Muscle of leg (tissue), 11 donors: ENCODE results near the gene LGALS7B. TPM values are rescaled to one million over a fixed set of nuclear protein-coding genes. Genes with fewer than 3 reads are reported as not detected.
"Not testable (repeated sequence)": the region's sequence is repeated elsewhere in the genome, so short reads cannot be mapped to it uniquely, and the experiment has no call there.

Experiments used
- DNase-seq: peaks from one replicate; pipeline ENCODE4 v3.0.0; 2013
- H3K27ac ChIP-seq: one replicate; pipeline ENCODE4 v1.5.1; 2013; ENCODE audit warnings: mild to moderate bottlenecking, low read length, control low read depth
- H3K27me3 ChIP-seq: one replicate; pipeline ENCODE4 v1.6.1; 2013; ENCODE audit warnings: low read length; ENCODE audit not compliant: control insufficient read depth, insufficient read depth
- H3K36me3 ChIP-seq: one replicate; pipeline ENCODE4 v1.6.1; 2013; ENCODE audit warnings: low read length; ENCODE audit not compliant: control insufficient read depth, insufficient read depth
- H3K4me1 ChIP-seq: one replicate; pipeline ENCODE4 v1.6.1; 2013; ENCODE audit warnings: low read length; ENCODE audit not compliant: control insufficient read depth, insufficient read depth
- H3K4me3 ChIP-seq: one replicate; pipeline ENCODE4 v1.5.1; 2013; ENCODE audit warnings: low read length, control low read depth
- H3K9me3 ChIP-seq: replicated peaks from 2 replicates; pipeline ENCODE4 v1.6.1; 2013; ENCODE audit warnings: low read depth, low read length; ENCODE audit not compliant: control insufficient read depth
- WGBS: methylation state at CpG from one replicate; pipeline ENCODE4 v1.1.5; 2013; ENCODE audit warnings: missing lambda C conversion rate; ENCODE audit not compliant: insufficient coverage; 5-methylcytosine and 5-hydroxymethylcytosine counted together
- polyA plus RNA-seq, 8 donors: library from polyadenylated mRNA; unstranded; fragments of 120-200 nt; gene quantifications; one replicate each; pipeline versions ENCODE4 v1.2.1 to v1.2.3, GENCODE V29; 2013; ENCODE audit warnings: inconsistent platforms in 1 of 8, low replicate concordance in 1 of 8; ENCODE audit not compliant: insufficient read length in 8 of 8, insufficient read depth in 1 of 8
- total RNA-seq: library from RNA; stranded (reverse); fragments of 120-200 nt; gene quantifications from one replicate; pipeline ENCODE4 v1.2.4, GENCODE V29; 2013

LGALS7B gene
- total and polyA plus RNA-seq, 9 donors, result 0.45 to 44.5 (median 1.2) TPM; not detected in 1

- Histone ChIP-seq H3K4me1 (peaks cover 10% of the 10 kb centered on the region), H3K4me3 (no peak overlapping the region), H3K36me3 (peaks cover 35% of the 10 kb centered on the region), H3K9me3 (no peaks in the 10 kb centered on the region), H3K27me3 (no peaks in the 10 kb centered on the region), H3K27ac (peak overlapping the region; percentile 16)
- WGBS, result 77% methylated on average over 10 of the region's 13 CpGs
- DNase-seq, result peak; percentile 27
Observed at GRCh38 chr19:38819231-38819920, 30.4 kb downstream of the LGALS7B start.

GRCh38 chr19:38821230-38821825 is 32.3 kb downstream of the LGALS7B start:
- H3K4me3 ChIP-seq, H3K4me1 ChIP-seq, H3K27me3 ChIP-seq, DNase-seq, H3K27ac ChIP-seq, H3K9me3 ChIP-seq: not testable (repeated sequence)
- H3K36me3 ChIP-seq, result peaks cover 28% of the 10 kb centered on the region
- 97% methylated on average over 28 of the region's 29 CpGs for WGBS

GRCh38 chr19:38825936-38826335 is 36.9 kb downstream of the LGALS7B start:
- H3K4me3 ChIP-seq, H3K9me3 ChIP-seq, H3K4me1 ChIP-seq, H3K27ac ChIP-seq, DNase-seq, H3K27me3 ChIP-seq: not testable (repeated sequence)
- 89% methylated on average over 5 of the region's 7 CpGs for WGBS
- H3K36me3 ChIP-seq, result peaks cover 29% of the 10 kb centered on the region

GRCh38 chr19:38826856-38827551 is 38.0 kb downstream of the LGALS7B start:
- H3K4me3 ChIP-seq, result no peak overlapping the region
- H3K36me3 ChIP-seq, result peaks cover 29% of the 10 kb centered on the region
- DNase-seq, result no peak
- no peaks in the 10 kb centered on the region for H3K27me3 ChIP-seq
- H3K9me3 ChIP-seq, result no peaks in the 10 kb centered on the region
- no peak overlapping the region for H3K27ac ChIP-seq
- H3K4me1 ChIP-seq, result peaks cover 8% of the 10 kb centered on the region
- WGBS, result 77% methylated on average over 3 of the region's 6 CpGs

GRCh38 chr19:38829203-38829602 is 40.2 kb downstream of the LGALS7B start:
- H3K27me3 ChIP-seq, H3K27ac ChIP-seq, H3K9me3 ChIP-seq, H3K4me3 ChIP-seq, DNase-seq: not testable (repeated sequence)
- no CpG with 5 or more reads among the region's 7 CpGs for WGBS
- peaks cover 29% of the 10 kb centered on the region for H3K36me3 ChIP-seq
- H3K4me1 ChIP-seq, result peaks cover 16% of the 10 kb centered on the region

GRCh38 chr19:38830039-38830733 is 41.2 kb downstream of the LGALS7B start:
- DNase-seq, result no peak
- Histone ChIP-seq H3K27ac (no peak overlapping the region), H3K36me3 (peaks cover 27% of the 10 kb centered on the region), H3K9me3 (no peaks in the 10 kb centered on the region), H3K4me3 (no peak overlapping the region), H3K27me3 (no peaks in the 10 kb centered on the region), H3K4me1 (peaks cover 23% of the 10 kb centered on the region)
- WGBS, result 100% methylated on average over 1 of the region's 4 CpGs

- WGBS, result 8% methylated on average over 13 of the region's 16 CpGs
Observed at GRCh38 chr19:38831142-38831605, 42.2 kb downstream of the LGALS7B start.

GRCh38 chr19:38833092-38833425 is 44.1 kb downstream of the LGALS7B start:
- Histone ChIP-seq H3K36me3 (peaks cover 45% of the 10 kb centered on the region), H3K27me3 (no peaks in the 10 kb centered on the region), H3K4me3 (no peak overlapping the region), H3K9me3 (no peaks in the 10 kb centered on the region), H3K4me1 (peaks cover 31% of the 10 kb centered on the region), H3K27ac (no peak overlapping the region)
- no CpG with 5 or more reads among the region's 7 CpGs for WGBS
- peak; percentile 52 for DNase-seq

More at GRCh38 chr19:38831142-38831605, 42.2 kb downstream of the LGALS7B start:
- Histone ChIP-seq H3K27ac (peak overlapping the region; percentile 81), H3K4me1 (peaks cover 31% of the 10 kb centered on the region), H3K36me3 (peaks cover 36% of the 10 kb centered on the region), H3K4me3 (peak overlapping the region; percentile 61), H3K9me3 (no peaks in the 10 kb centered on the region), H3K27me3 (no peaks in the 10 kb centered on the region)
- peak; percentile 69 for DNase-seq

- no peak overlapping the region for H3K27ac ChIP-seq
Observed at GRCh38 chr19:38834104-38834490, 45.1 kb downstream of the LGALS7B start.

GRCh38 chr19:38834590-38834989 is 45.6 kb downstream of the LGALS7B start:
- Histone ChIP-seq H3K9me3 (no peaks in the 10 kb centered on the region), H3K4me3 (no peak overlapping the region), H3K4me1 (peaks cover 31% of the 10 kb centered on the region), H3K27me3 (no peaks in the 10 kb centered on the region), H3K36me3 (peaks cover 52% of the 10 kb centered on the region), H3K27ac (no peak overlapping the region)
- 85% methylated on average over 3 of the region's 6 CpGs for WGBS
- DNase-seq, result no peak

More at GRCh38 chr19:38834104-38834490, 45.1 kb downstream of the LGALS7B start:
- Histone ChIP-seq H3K36me3 (peaks cover 52% of the 10 kb centered on the region), H3K9me3 (no peaks in the 10 kb centered on the region), H3K4me3 (no peak overlapping the region), H3K27me3 (no peaks in the 10 kb centered on the region), H3K4me1 (peaks cover 31% of the 10 kb centered on the region)
- DNase-seq, result no peak
- 72% methylated on average over 4 of the region's 4 CpGs for WGBS
